H1 (cell line): ENCODE data around the gene CCNA2. TPM values are rescaled to one million over a fixed set of nuclear protein-coding genes. Genes with fewer than 3 reads are reported as not detected.

Source experiments
- GTF2F1 ChIP-seq: IDR thresholded peaks from 2 replicates; pipeline ENCODE4 v1.6.1; 2012; ENCODE audit warnings: low read depth, low read length, improper control_type of control experiment, borderline replicate concordance
- TEAD4 ChIP-seq: IDR thresholded peaks from 2 replicates; pipeline ENCODE4 v1.6.1; 2012; ENCODE audit warnings: low read depth, low read length, inconsistent platforms, mixed read lengths
- polyA plus RNA-seq, 7 experiments: library from polyadenylated mRNA; depleted of rRNA in 3 of 7; stranded (reverse) in 5 of 7; unstranded in 2 of 7; fragments of >200 nt in 5 of 7; fragments of 200-250 nt in 2 of 7; gene quantifications; 1 replicate in 5 of 7; 2 replicates in 1 of 7; 4 replicates in 1 of 7; pipeline versions ENCODE4 v1.2.1 to v1.2.3, GENCODE V29; 2011 to 2013; ENCODE audit warnings: missing spikeins in 2 of 7, mixed read lengths in 2 of 7
- total RNA-seq: library from RNA; stranded (reverse); fragmentation: NEBNext Ultra II Directional; extraction: Animal tissue kit (Norgen Biotek cat#: 25700); gene quantifications from 2 replicates; pipeline ENCODE4 v1.2.1, GENCODE V29; 2021

Gene CCNA2
- total and polyA plus RNA-seq, 2 of the 8 experiments (the other 6 are each of a cell fraction or from before 2014, with no cell fraction given), result 42.1 to 98.6 TPM

- TF ChIP-seq GTF2F1 (no peak), TEAD4 (no peak)
Measured at GRCh38 chr4:121788896-121789295, 34.8 kb downstream of the CCNA2 start (continued).
